Measurements from ENCODE around the gene FBXO22. TPM values are rescaled to one million over a fixed set of nuclear protein-coding genes. Genes with fewer than 3 reads are reported as not detected.

Gene FBXO22
- total and polyA plus RNA-seq, 2 of the 13 experiments (the other 11 are each of a cell fraction or from before 2014, with no cell fraction given): 45.7 to 112 TPM

DNA sequence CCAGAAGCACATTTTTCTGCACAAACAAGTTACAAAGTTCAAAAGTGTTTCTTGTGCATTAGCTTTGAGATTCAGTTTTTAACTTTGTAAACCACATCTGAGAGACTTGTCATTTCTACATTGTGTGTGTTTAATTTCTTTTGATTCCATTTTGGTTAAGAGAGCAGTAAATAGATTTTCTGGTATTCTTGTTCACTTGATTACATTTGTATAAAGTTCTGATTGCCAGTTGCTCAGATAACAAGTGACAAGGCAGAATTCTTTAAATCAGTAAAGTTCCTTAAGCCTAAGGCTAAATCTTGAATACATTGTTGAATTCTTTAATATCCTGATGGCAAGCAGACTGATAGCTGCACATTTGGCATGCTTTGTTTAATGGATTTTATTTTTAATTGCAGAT, 3.1 kb upstream of the FBXO22 start:
- peaks cover 16% of the 10 kb centered on the region for H3K79me2 ChIP-seq (ENCODE audit: insufficient read depth, low read length)
- no peaks in the 10 kb centered on the region; a peak in 1 of 5 replicates for H3K27me3 ChIP-seq (ENCODE audit: control insufficient read depth in 1 of 2, insufficient read depth in 2 of 2, low read length in 2 of 2)
- H3K9me3 ChIP-seq (ENCODE audit: low read length): no peaks in the 10 kb centered on the region
- no peaks in the 10 kb centered on the region for H4K20me1 ChIP-seq (ENCODE audit: insufficient read depth, low read length)
- TF ChIP-seq KMT2B (CRISPR knock-in tag; IDR thresholded peaks at IDR 0.05) (no peak), ZNF460 (CRISPR knock-in tag; IDR thresholded peaks at IDR 0.05; ENCODE audit: borderline replicate concordance) (no peak), U2AF2 (IDR thresholded peaks at IDR 0.05; ENCODE audit: low read depth, low read length) (no peak)
- TF ChIP-seq, protein P1, sequence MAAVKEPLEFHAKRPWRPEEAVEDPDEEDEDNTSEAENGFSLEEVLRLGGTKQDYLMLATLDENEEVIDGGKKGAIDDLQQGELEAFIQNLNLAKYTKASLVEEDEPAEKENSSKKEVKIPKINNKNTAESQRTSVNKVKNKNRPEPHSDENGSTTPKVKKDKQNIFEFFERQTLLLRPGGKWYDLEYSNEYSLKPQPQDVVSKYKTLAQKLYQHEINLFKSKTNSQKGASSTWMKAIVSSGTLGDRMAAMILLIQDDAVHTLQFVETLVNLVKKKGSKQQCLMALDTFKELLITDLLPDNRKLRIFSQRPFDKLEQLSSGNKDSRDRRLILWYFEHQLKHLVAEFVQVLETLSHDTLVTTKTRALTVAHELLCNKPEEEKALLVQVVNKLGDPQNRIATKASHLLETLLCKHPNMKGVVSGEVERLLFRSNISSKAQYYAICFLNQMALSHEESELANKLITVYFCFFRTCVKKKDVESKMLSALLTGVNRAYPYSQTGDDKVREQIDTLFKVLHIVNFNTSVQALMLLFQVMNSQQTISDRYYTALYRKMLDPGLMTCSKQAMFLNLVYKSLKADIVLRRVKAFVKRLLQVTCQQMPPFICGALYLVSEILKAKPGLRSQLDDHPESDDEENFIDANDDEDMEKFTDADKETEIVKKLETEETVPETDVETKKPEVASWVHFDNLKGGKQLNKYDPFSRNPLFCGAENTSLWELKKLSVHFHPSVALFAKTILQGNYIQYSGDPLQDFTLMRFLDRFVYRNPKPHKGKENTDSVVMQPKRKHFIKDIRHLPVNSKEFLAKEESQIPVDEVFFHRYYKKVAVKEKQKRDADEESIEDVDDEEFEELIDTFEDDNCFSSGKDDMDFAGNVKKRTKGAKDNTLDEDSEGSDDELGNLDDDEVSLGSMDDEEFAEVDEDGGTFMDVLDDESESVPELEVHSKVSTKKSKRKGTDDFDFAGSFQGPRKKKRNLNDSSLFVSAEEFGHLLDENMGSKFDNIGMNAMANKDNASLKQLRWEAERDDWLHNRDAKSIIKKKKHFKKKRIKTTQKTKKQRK (IDR thresholded peaks at IDR 0.05; ENCODE audit: low read length): no peak
- H3K4me2 ChIP-seq (ENCODE audit: low read depth, low read length): no peak overlapping the region
- H3K27ac ChIP-seq (ENCODE audit: extremely low read length, insufficient read depth, low read length): no peak overlapping the region
- no peak overlapping the region for H3K9ac ChIP-seq (ENCODE audit: insufficient read depth, low read depth, low read length)
- ChIA-PET POLR2A (no interaction called here), CTCF (ENCODE audit: low intra/inter-chr PET ratio, low total read pairs) (no interaction called here)
- ATAC-seq: no peak
- DNase-seq (ENCODE audit: low spot score): no peak
- peaks cover 24% of the 10 kb centered on the region for H3K4me1 ChIP-seq (ENCODE audit: insufficient read depth, low read length)
- H2AFZ ChIP-seq (ENCODE audit: low read length): no peak overlapping the region
- in situ Hi-C loops (cut with HindIII; ENCODE audit: extremely low pct_ligation_motif_present, low pct_unique_long_range_greater_than_20kb): no loop called here
- no peak overlapping the region for H3K4me3 ChIP-seq (replicated peaks in 1 of 3; ENCODE audit: insufficient read depth in 1 of 3, low read depth in 2 of 3, low read length in 3 of 3)
- no TSS peak for BruUV-seq (replicated peaks)
- no peak for FAIRE-seq
- H3K36me3 ChIP-seq (replicated peaks in 1 of 2; ENCODE audit: control insufficient read depth in 1 of 2, insufficient read depth in 2 of 2, low read length in 2 of 2): peaks cover 0 to 10% of the 10 kb centered on the region in 2 experiments; a peak in 3 of 5 replicates
- intact Hi-C loops (cut with micrococcal nuclease; ENCODE audit: unreplicated experiment): loop anchor here (10.0 kb wide), 1 partner anchor 56 kb away; the partner anchor contains the start of gene UBE2Q2

GRCh38 chr15:75902129-75902557, 1.5 kb upstream of the FBXO22 start:
- no peaks in the 10 kb centered on the region; the same call in 1 of the 2 replicates for H4K20me1 ChIP-seq (ENCODE audit: insufficient read depth, low read length)
- no peak overlapping the region for H3K4me3 ChIP-seq (replicated peaks in 1 of 3; ENCODE audit: insufficient read depth in 1 of 3, low read depth in 2 of 3, low read length in 3 of 3)
- no peak for ATAC-seq
- DNase-seq (ENCODE audit: low spot score): no peak
- WGBS (ENCODE audit: low lambda C conversion rate): 79% methylated on average over 8 of the region's 8 CpGs
- peaks cover 34% of the 10 kb centered on the region for H3K4me1 ChIP-seq (ENCODE audit: insufficient read depth, low read length)
- H3K27me3 ChIP-seq (ENCODE audit: control insufficient read depth in 1 of 2, insufficient read depth in 2 of 2, low read length in 2 of 2): no peaks in the 10 kb centered on the region; a peak in 1 of 5 replicates
- no peak overlapping the region for H3K27ac ChIP-seq (ENCODE audit: extremely low read length, insufficient read depth, low read length)
- intact Hi-C loops (cut with micrococcal nuclease; ENCODE audit: unreplicated experiment): loop anchor here (2.0 to 10.0 kb wide), 2 partner anchors 17 to 57 kb away; partner anchors contain the start of gene UBE2Q2
- FAIRE-seq: no peak
- H3K36me3 ChIP-seq (replicated peaks in 1 of 2; ENCODE audit: control insufficient read depth in 1 of 2, insufficient read depth in 2 of 2, low read length in 2 of 2): peaks cover 1 to 11% of the 10 kb centered on the region in 2 experiments; a peak in 4 of 5 replicates
- H3K79me2 ChIP-seq (ENCODE audit: insufficient read depth, low read length): peaks cover 32% of the 10 kb centered on the region
- TF ChIP-seq ZNF572 (CRISPR knock-in tag; IDR thresholded peaks at IDR 0.05): no peak
- TF ChIP-seq GABPB1 (CRISPR knock-in tag; IDR thresholded peaks at IDR 0.05): no peak
- H2AFZ ChIP-seq (ENCODE audit: low read length): no peak overlapping the region
- CTCF ChIA-PET (ENCODE audit: low intra/inter-chr PET ratio, low total read pairs): no interaction called here
- in situ Hi-C loops (cut with HindIII; ENCODE audit: extremely low pct_ligation_motif_present, low pct_unique_long_range_greater_than_20kb): no loop called here
- no TSS peak for BruUV-seq (replicated peaks)
- POLR2A ChIA-PET: no interaction called here
- H3K9ac ChIP-seq (ENCODE audit: insufficient read depth, low read depth, low read length): no peak overlapping the region
- H3K9me3 ChIP-seq (ENCODE audit: low read length): no peaks in the 10 kb centered on the region
- no peak overlapping the region for H3K4me2 ChIP-seq (ENCODE audit: low read depth, low read length)

Measured in HepG2 (cell line).